ENCODE measurements around the gene ZNF219. TPM values are rescaled to one million over a fixed set of nuclear protein-coding genes. Genes with fewer than 3 reads are reported as not detected.

ZNF219 gene
- total RNA-seq, 1 experiment from 2014 or later = 16.6 TPM

- TF ChIP-seq ELF1 (IDR thresholded peaks at IDR 0.05; ENCODE audit: borderline replicate concordance, low read depth) (no peak), CEBPB (IDR thresholded peaks at IDR 0.05; ENCODE audit: low read depth) (no peak), REST (IDR thresholded peaks at IDR 0.05; ENCODE audit: low read depth) (no peak)
Observed at GRCh38 chr14:21059842-21060613, 38.4 kb downstream of the ZNF219 start (continued).

GRCh38 chr14:21058903-21059302 lies 39.6 kb downstream of the ZNF219 start:
- peaks cover 5% of the 10 kb centered on the region for H3K27me3 ChIP-seq (ENCODE audit: insufficient read depth, low read length)
- H3K9me3 ChIP-seq (ENCODE audit: control insufficient read depth in 1 of 2, insufficient read depth in 1 of 2, low read depth in 1 of 2, low read length in 2 of 2) = no peaks in the 10 kb centered on the region
- H3K27ac ChIP-seq (ENCODE audit: low read depth, low read length) = no peak overlapping the region
- ChIA-PET CTCF (interaction anchor here (1.4 kb wide), 1 partner anchor 44 kb away, joined by 4 read pairs; no protein-coding TSS in a partner anchor), POLR2A (no interaction called here), RAD21 (ENCODE audit: low non-redundant PET in 1 of 2, low total read pairs in 2 of 2, uncharacterized antibody in 2 of 2, unreplicated experiment in 2 of 2) (no interaction called here)
- no peaks in the 10 kb centered on the region for H3K36me3 ChIP-seq (ENCODE audit: control insufficient read depth in 1 of 2, insufficient read depth in 2 of 2, low read length in 2 of 2)
- no peaks in the 10 kb centered on the region for H4K20me1 ChIP-seq (ENCODE audit: insufficient read depth)
- H3K4me3 ChIP-seq (replicated peaks in 1 of 2; ENCODE audit: low read depth in 1 of 2, low read length in 2 of 2) = no peak overlapping the region
- no peak overlapping the region for H2AFZ ChIP-seq (ENCODE audit: low read depth, low read length, poor library complexity, severe bottlenecking)
- no peak overlapping the region for H3K9ac ChIP-seq (ENCODE audit: low read length)
- TF ChIP-seq EGR1 (IDR thresholded peaks at IDR 0.05; ENCODE audit: low read depth) (no peak), TCF7L2 (IDR thresholded peaks at IDR 0.05; ENCODE audit: borderline replicate concordance, extremely low read depth, insufficient read depth, insufficient read length) (no peak), RAD21 (IDR thresholded peaks at IDR 0.05; ENCODE audit: low read depth) (no peak), POLR2A (IDR thresholded peaks at IDR 0.05; ENCODE audit: borderline replicate concordance, extremely low read depth, insufficient read depth, insufficient read length) (no peak), MAX (IDR thresholded peaks at IDR 0.05) (no peak), JUND (IDR thresholded peaks at IDR 0.05) (no peak), CTCF (IDR thresholded peaks at IDR 0.05 in 2 of 3, conservative IDR thresholded peaks at IDR 0.05 in 1 of 3; ENCODE audit: borderline replicate concordance in 1 of 3, insufficient read depth in 1 of 3, low read depth in 2 of 3, low read length in 2 of 3) (no peak)
- H3K79me2 ChIP-seq (ENCODE audit: insufficient read depth, low read length) = no peaks in the 10 kb centered on the region
- DNase-seq (ENCODE audit: low read depth, low spot score) (no peak), ATAC-seq (no peak)
- no peaks in the 10 kb centered on the region for H3K9me2 ChIP-seq (ENCODE audit: insufficient read depth)
- no peaks in the 10 kb centered on the region for H3K4me1 ChIP-seq (ENCODE audit: control insufficient read depth in 1 of 2, insufficient read depth in 2 of 2, low read length in 2 of 2)
- intact Hi-C loops (cut with micrococcal nuclease) = no loop called here
- H3K4me2 ChIP-seq (ENCODE audit: low read length) = no peak overlapping the region
- no TSS peak for BruUV-seq (replicated peaks)

All from HCT116 (cell line).